ENCODE data around the gene NPTXR. TPM values are rescaled to one million over a fixed set of nuclear protein-coding genes. Genes with fewer than 3 reads are reported as not detected.
"Not testable (repeated sequence)": the region's sequence is repeated elsewhere in the genome, so short reads cannot be mapped to it uniquely, and the experiment has no call there.

The NPTXR gene
- total RNA-seq, 1 donor from 2014 or later, result 1.7 TPM

DNA sequence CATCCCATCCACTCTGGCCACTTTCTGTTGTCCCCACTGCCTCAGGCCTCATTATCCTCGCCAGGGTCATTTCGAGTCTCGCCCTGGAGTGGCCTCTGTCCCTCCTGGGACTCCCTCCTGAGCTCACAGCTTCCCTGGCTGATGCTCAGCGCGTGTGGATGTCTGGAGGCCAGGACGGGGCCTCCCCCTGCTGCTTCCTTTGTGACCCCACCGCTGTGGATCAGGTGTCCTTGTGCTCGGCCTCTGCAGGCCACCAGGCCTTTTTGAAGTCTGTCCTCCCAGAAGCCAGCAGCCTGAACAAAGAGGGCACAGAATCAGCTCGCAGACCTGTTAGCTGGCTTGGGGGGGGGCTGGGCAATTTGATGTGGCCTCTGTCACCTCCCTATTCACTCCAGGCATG lies 14.7 kb upstream of the NPTXR start:
- Mint-ChIP-seq H3K4me3 (ENCODE audit: low read depth) (no peak overlapping the region), H3K36me3 (ENCODE audit: low read depth) (no peaks in the 10 kb centered on the region), H3K27me3 (ENCODE audit: low read depth) (peaks cover 20% of the 10 kb centered on the region), H3K27ac (no peak overlapping the region), H3K4me1 (ENCODE audit: low read depth) (no peaks in the 10 kb centered on the region), H3K9me3 (no peaks in the 10 kb centered on the region)
- intact Hi-C loops (cut with micrococcal nuclease), result no loop called here
- no peak for DNase-seq (ENCODE audit: low spot score)

GRCh38 chr22:38854476-38854875 lies 10.6 kb upstream of the NPTXR start:
- DNase-seq (ENCODE audit: low spot score); H3K27ac Mint-ChIP-seq; H3K4me3 Mint-ChIP-seq (ENCODE audit: low read depth); intact Hi-C loops (cut with micrococcal nuclease); H3K9me3 Mint-ChIP-seq; H3K4me1 Mint-ChIP-seq (ENCODE audit: low read depth); H3K36me3 Mint-ChIP-seq (ENCODE audit: low read depth): not testable (repeated sequence)
- peaks cover 21% of the 10 kb centered on the region for H3K27me3 Mint-ChIP-seq (ENCODE audit: low read depth)

DNA sequence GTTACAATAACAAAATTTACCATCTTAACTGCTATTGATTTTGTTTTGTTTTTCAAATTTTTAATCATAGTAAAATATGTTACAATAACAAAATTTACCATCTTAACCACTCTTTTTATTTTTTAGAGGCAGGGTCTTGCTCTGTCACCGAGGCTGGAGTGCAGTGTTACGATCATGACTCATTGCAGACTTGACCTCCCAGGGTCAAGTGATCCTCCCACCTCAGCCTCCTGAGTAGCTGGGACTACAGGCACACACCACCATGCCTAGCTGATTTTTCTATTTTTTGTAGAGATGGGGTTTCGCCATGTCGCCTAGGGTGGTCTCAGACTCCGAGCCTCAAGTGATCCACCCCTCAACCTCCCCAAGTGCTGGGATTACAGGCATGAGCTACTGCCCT lies 10.1 kb upstream of the NPTXR start:
- intact Hi-C loops (cut with micrococcal nuclease); H3K4me3 Mint-ChIP-seq (ENCODE audit: low read depth); H3K9me3 Mint-ChIP-seq; H3K27ac Mint-ChIP-seq; H3K4me1 Mint-ChIP-seq (ENCODE audit: low read depth); H3K36me3 Mint-ChIP-seq (ENCODE audit: low read depth); DNase-seq (ENCODE audit: low spot score): not testable (repeated sequence)
- peaks cover 24% of the 10 kb centered on the region for H3K27me3 Mint-ChIP-seq (ENCODE audit: low read depth)

- intact Hi-C loops (cut with micrococcal nuclease), result no loop called here
- no peaks in the 10 kb centered on the region for H3K9me3 Mint-ChIP-seq
- no peaks in the 10 kb centered on the region for H3K36me3 Mint-ChIP-seq (ENCODE audit: low read depth)
- DNase-seq (ENCODE audit: low spot score), result no peak
- no peaks in the 10 kb centered on the region for H3K4me1 Mint-ChIP-seq (ENCODE audit: low read depth)
- H3K27ac Mint-ChIP-seq, result no peak overlapping the region
- H3K27me3 Mint-ChIP-seq (ENCODE audit: low read depth), result peaks cover 25% of the 10 kb centered on the region
- H3K4me3 Mint-ChIP-seq (ENCODE audit: low read depth), result no peak overlapping the region
Observed at GRCh38 chr22:38853196-38853651, 9.4 kb upstream of the NPTXR start.

- intact Hi-C loops (cut with micrococcal nuclease), result no loop called here
- Mint-ChIP-seq H3K27ac (no peak overlapping the region), H3K27me3 (ENCODE audit: low read depth) (peaks cover 26% of the 10 kb centered on the region), H3K9me3 (no peaks in the 10 kb centered on the region), H3K4me3 (ENCODE audit: low read depth) (no peak overlapping the region), H3K36me3 (ENCODE audit: low read depth) (no peaks in the 10 kb centered on the region), H3K4me1 (ENCODE audit: low read depth) (no peaks in the 10 kb centered on the region)
- DNase-seq (ENCODE audit: low spot score), result no peak
Observed at GRCh38 chr22:38852522-38852921, 8.7 kb upstream of the NPTXR start.

DNA sequence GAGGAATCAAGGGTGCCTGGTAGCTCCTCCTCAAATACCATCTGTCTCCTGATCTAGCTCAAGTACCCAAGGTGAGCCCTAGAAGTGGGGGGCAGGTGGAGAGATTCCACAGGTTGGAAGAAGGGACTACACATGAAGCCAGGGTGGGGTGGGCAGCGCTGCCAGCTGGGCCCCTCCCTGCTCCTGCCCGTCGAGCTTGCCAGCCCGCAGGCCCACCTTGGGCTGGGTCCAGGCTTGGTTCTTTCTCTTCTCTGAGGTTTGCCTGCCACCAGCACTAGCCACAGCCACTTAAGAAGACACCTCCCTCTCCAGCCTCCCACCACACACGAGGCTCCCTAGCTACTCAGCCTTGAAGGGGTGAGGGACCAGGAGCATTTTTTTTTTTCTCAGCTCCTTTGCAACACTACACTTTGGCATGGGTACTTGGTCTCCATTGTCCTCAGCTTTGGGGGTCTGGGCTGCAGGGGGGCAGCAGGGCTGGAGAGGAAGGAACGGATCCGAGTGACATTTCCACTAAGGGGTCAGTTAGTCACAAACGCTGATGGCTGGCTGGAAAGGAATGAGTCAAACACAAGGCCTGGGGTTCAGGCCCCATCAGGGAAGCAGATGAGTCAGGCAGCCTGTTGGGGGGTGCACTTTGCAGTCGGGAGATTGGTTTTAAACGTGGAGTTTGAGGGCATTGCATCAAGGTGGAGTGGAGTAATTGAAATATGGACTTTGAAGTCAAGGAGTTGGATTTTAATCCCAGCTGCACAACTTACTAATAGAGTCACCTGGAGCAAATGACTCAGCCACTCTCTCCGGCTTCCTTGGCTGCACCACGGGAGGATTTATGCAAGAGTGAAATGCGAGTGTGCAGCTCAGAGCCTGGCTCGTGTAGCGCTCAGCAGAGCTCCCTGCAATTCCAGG lies 7.4 kb upstream of the NPTXR start:
- no peak for DNase-seq (ENCODE audit: low spot score)
- no peaks in the 10 kb centered on the region for H3K36me3 Mint-ChIP-seq (ENCODE audit: low read depth)
- H3K27me3 Mint-ChIP-seq (ENCODE audit: low read depth), result peaks cover 30% of the 10 kb centered on the region
- H3K27ac Mint-ChIP-seq, result no peak overlapping the region
- H3K4me3 Mint-ChIP-seq (ENCODE audit: low read depth), result no peak overlapping the region
- H3K4me1 Mint-ChIP-seq (ENCODE audit: low read depth), result no peaks in the 10 kb centered on the region
- intact Hi-C loops (cut with micrococcal nuclease), result no loop called here
- H3K9me3 Mint-ChIP-seq, result no peaks in the 10 kb centered on the region

DNA sequence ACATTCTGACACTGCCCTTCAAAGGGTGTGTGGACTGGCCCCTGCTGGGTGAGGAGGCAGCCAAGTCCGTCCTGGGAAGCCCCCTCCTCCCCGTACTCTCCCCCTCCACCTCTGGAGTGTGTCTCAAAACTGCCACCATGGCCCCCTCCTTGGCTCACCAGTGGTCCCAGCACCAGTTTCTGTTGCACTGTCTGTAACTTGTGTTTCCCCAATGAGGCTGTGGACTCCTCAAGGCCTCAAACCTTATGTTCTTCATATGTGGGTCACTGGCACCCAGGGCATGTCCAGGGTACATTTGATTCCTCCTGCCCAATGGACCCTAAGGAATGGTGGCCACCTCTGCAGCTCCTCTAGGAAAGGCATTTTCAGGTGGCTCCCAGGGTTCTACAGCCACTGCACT lies 6.6 kb upstream of the NPTXR start:
- no peaks in the 10 kb centered on the region for H3K4me1 Mint-ChIP-seq (ENCODE audit: low read depth)
- DNase-seq (ENCODE audit: low spot score), result no peak
- intact Hi-C loops (cut with micrococcal nuclease), result no loop called here
- no peak overlapping the region for H3K4me3 Mint-ChIP-seq (ENCODE audit: low read depth)
- H3K36me3 Mint-ChIP-seq (ENCODE audit: low read depth), result no peaks in the 10 kb centered on the region
- no peaks in the 10 kb centered on the region for H3K9me3 Mint-ChIP-seq
- H3K27me3 Mint-ChIP-seq (ENCODE audit: low read depth), result peaks cover 23% of the 10 kb centered on the region
- no peak overlapping the region for H3K27ac Mint-ChIP-seq

GRCh38 chr22:38849811-38850210 lies 6.0 kb upstream of the NPTXR start:
- H3K36me3 Mint-ChIP-seq (ENCODE audit: low read depth), result no peaks in the 10 kb centered on the region
- no peaks in the 10 kb centered on the region for H3K9me3 Mint-ChIP-seq
- H3K4me3 Mint-ChIP-seq (ENCODE audit: low read depth), result no peak overlapping the region
- no peak overlapping the region for H3K27ac Mint-ChIP-seq
- H3K4me1 Mint-ChIP-seq (ENCODE audit: low read depth), result no peaks in the 10 kb centered on the region
- H3K27me3 Mint-ChIP-seq (ENCODE audit: low read depth), result peaks cover 27% of the 10 kb centered on the region
- no peak for DNase-seq (ENCODE audit: low spot score)
- intact Hi-C loops (cut with micrococcal nuclease), result no loop called here

DNA sequence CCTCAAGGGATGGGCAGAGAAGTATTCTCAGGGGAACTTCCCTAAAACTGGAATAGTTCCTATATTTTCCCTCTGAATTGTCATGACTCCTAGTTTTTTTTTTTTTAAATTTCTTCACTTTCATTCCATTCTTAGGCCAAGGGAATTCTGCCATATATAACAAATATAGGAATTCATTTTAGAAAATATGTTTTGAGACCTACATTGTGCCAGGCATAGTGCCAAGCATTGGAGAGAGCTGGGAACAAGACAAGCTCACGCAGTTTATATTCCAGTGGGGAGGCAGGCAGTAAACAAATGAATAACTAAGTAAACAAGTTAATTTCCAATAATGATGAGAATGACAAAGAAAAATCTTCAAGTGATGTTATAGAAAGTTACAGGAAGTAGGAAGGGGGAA lies 2.6 kb upstream of the NPTXR start:
- H3K27me3 Mint-ChIP-seq (ENCODE audit: low read depth), result peaks cover 42% of the 10 kb centered on the region
- peaks cover 7% of the 10 kb centered on the region for H3K4me1 Mint-ChIP-seq (ENCODE audit: low read depth)
- no peak for DNase-seq (ENCODE audit: low spot score)
- H3K9me3 Mint-ChIP-seq, result no peaks in the 10 kb centered on the region
- H3K27ac Mint-ChIP-seq, result no peak overlapping the region
- no peaks in the 10 kb centered on the region for H3K36me3 Mint-ChIP-seq (ENCODE audit: low read depth)
- intact Hi-C loops (cut with micrococcal nuclease), result no loop called here
- H3K4me3 Mint-ChIP-seq (ENCODE audit: low read depth), result no peak overlapping the region

GRCh38 chr22:38845004-38845740 lies 1.3 kb upstream of the NPTXR start:
- no peak overlapping the region for H3K27ac Mint-ChIP-seq
- DNase-seq (ENCODE audit: low spot score), result no peak
- H3K9me3 Mint-ChIP-seq, result no peaks in the 10 kb centered on the region
- peak overlapping the region; percentile 20 for H3K4me3 Mint-ChIP-seq (ENCODE audit: low read depth)
- H3K36me3 Mint-ChIP-seq (ENCODE audit: low read depth), result no peaks in the 10 kb centered on the region
- peaks cover 49% of the 10 kb centered on the region for H3K27me3 Mint-ChIP-seq (ENCODE audit: low read depth)
- intact Hi-C loops (cut with micrococcal nuclease), result no loop called here
- H3K4me1 Mint-ChIP-seq (ENCODE audit: low read depth), result peaks cover 7% of the 10 kb centered on the region

GRCh38 chr22:38844315-38845003 lies 631 bp upstream of the NPTXR start:
- intact Hi-C loops (cut with micrococcal nuclease), result loop anchor here (5.0 kb wide), 1 partner anchor 77 kb away; no protein-coding TSS in a partner anchor
- H3K27me3 Mint-ChIP-seq (ENCODE audit: low read depth), result peaks cover 57% of the 10 kb centered on the region
- no peak overlapping the region for H3K27ac Mint-ChIP-seq
- peaks cover 7% of the 10 kb centered on the region for H3K4me1 Mint-ChIP-seq (ENCODE audit: low read depth)
- no peaks in the 10 kb centered on the region for H3K36me3 Mint-ChIP-seq (ENCODE audit: low read depth)
- peak overlapping the region; percentile 35 for H3K4me3 Mint-ChIP-seq (ENCODE audit: low read depth)
- DNase-seq (ENCODE audit: low spot score), result no peak
- no peaks in the 10 kb centered on the region for H3K9me3 Mint-ChIP-seq

- Mint-ChIP-seq H3K4me3 (ENCODE audit: low read depth) (no peak overlapping the region), H3K36me3 (ENCODE audit: low read depth) (no peaks in the 10 kb centered on the region), H3K9me3 (no peaks in the 10 kb centered on the region), H3K4me1 (ENCODE audit: low read depth) (peaks cover 7% of the 10 kb centered on the region), H3K27me3 (ENCODE audit: low read depth) (peaks cover 53% of the 10 kb centered on the region), H3K27ac (no peak overlapping the region)
- intact Hi-C loops (cut with micrococcal nuclease), result loop anchor here (5.0 kb wide), 1 partner anchor 76 kb away; no protein-coding TSS in a partner anchor
- peak; percentile 45 for DNase-seq (ENCODE audit: low spot score)
Observed at GRCh38 chr22:38843201-38843656, 599 bp downstream of the NPTXR start.

All from activated T-helper 2 cell treated with anti-CD3 and anti-CD28 coated beads, Interferon-gamma antibody, Interleukin-2, Interleukin-4, amounts not matched to agents 10 μg/mL and 5 μg/mL and 100 μg/mL, durations not matched to agents 14 hours and 24 hours and 36 hours (primary cell).